Cardiac muscle cell (in vitro differentiated cells and primary cell): ENCODE measurements around the gene TBRG4. TPM values are rescaled to one million over a fixed set of nuclear protein-coding genes. Genes with fewer than 3 reads are reported as not detected.
A peak's percentile ranks its signal among the peaks of the same experiment; 100 is the strongest.

ENCODE experiments used
- DNase-seq, 2 donors: peaks; one replicate each; pipeline versions ENCODE4 v3.0.0 to v3.0.0-alpha.2; 2010 to 2017; ENCODE audit warnings: low read depth in 1 of 2, low spot score in 1 of 2
- H3K27ac ChIP-seq: fragments of 200-600 bp; sonication (generic); 2 replicates; pipeline ENCODE4 v1.5.1; 2016
- H3K27me3 ChIP-seq: fragments of 200-600 bp; sonication (generic); 2 replicates; pipeline ENCODE4 v1.6.0; 2016; ENCODE audit warnings: control low read depth
- H3K36me3 ChIP-seq: fragments of 200-600 bp; sonication (generic); 2 replicates; pipeline ENCODE4 v1.5.1; 2016; ENCODE audit warnings: control low read depth
- H3K4me1 ChIP-seq: fragments of 200-600 bp; sonication (generic); 2 replicates; pipeline ENCODE4 v1.8.1; 2017; ENCODE audit warnings: low read depth, mild to moderate bottlenecking, mixed run types
- H3K4me3 ChIP-seq: fragments of 200-600 bp; sonication (generic); 2 replicates; pipeline ENCODE4 v1.5.1; 2016; ENCODE audit warnings: mild to moderate bottlenecking
- H3K9me3 ChIP-seq: fragments of 200-600 bp; sonication (generic); 2 replicates; pipeline ENCODE4 v1.5.1; 2017; ENCODE audit warnings: low read depth, mild to moderate bottlenecking, control low read depth
- polyA plus RNA-seq: library from polyadenylated mRNA; unstranded; fragments of >200 nt; fragmentation: Nextera tagmentation; extraction: Ambion mirVana; gene quantifications from 2 replicates; pipeline ENCODE4 v1.2.1, GENCODE V29; 2016
- total RNA-seq: library from RNA; depleted of rRNA; stranded (reverse); fragments of >200 nt; gene quantifications from 2 replicates; pipeline ENCODE4 v1.2.3, GENCODE V29; 2016
- TF ChIP-seq, protein P1 (sequence below): IDR thresholded peaks from 2 replicates; pipeline ENCODE4 v1.5.1; 2012; ENCODE audit warnings: low read depth, mild to moderate bottlenecking, low read length

TBRG4 gene
- total and polyA plus RNA-seq, 2 experiments from 2014 or later: 67.9 to 74.4 TPM

DNA sequence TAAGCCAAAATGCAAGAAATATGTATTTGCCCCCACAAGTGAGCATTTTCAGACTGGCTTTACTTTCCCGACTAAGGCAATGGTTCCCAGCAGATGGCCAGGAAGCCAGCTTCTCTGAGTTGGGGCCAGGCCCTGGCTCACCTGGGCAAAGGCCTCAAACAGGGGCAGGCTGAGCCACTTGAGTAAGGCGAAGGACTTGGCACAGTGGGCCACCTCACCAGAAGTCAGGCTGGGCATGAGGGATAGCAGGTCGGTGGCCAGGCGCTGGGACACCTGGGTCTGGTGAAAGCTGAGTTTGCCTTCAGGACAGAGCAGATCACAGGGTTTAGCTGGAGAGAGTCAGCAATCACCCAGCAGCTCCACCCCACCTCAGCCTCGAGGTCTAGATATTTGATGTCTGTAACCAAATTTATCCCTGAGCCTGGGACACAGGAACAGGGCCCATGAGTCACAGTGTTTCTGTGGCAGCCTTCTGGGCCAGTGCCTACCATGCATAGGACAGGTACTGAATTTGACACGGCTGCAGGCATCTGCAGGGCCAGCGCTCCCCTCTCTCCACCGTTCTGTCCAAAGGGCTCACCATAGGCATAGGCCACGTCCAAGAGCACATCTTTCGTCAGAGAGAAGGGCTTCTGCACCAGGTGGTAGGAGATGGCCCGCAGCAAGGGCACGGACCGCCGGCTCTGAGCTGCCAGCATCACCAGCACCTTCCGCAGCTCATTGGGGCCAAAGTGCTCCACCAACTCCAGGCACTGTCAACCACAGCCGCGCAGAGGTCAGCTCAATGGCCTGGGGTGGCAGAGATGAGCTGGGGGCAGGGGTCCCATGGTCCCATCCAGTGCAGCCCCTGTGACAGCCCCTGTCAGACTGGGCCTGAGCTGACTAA, 7.3 kb downstream of the TBRG4 start:
- no peak overlapping the region for H3K27ac ChIP-seq
- DNase-seq: no peak
- H3K27me3 ChIP-seq: no peaks in the 10 kb centered on the region
- H3K4me3 ChIP-seq: no peak overlapping the region
- TF ChIP-seq, protein P1, sequence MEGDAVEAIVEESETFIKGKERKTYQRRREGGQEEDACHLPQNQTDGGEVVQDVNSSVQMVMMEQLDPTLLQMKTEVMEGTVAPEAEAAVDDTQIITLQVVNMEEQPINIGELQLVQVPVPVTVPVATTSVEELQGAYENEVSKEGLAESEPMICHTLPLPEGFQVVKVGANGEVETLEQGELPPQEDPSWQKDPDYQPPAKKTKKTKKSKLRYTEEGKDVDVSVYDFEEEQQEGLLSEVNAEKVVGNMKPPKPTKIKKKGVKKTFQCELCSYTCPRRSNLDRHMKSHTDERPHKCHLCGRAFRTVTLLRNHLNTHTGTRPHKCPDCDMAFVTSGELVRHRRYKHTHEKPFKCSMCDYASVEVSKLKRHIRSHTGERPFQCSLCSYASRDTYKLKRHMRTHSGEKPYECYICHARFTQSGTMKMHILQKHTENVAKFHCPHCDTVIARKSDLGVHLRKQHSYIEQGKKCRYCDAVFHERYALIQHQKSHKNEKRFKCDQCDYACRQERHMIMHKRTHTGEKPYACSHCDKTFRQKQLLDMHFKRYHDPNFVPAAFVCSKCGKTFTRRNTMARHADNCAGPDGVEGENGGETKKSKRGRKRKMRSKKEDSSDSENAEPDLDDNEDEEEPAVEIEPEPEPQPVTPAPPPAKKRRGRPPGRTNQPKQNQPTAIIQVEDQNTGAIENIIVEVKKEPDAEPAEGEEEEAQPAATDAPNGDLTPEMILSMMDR: no peak
- H3K9me3 ChIP-seq: no peaks in the 10 kb centered on the region
- peaks cover 77% of the 10 kb centered on the region for H3K36me3 ChIP-seq
- H3K4me1 ChIP-seq: no peaks in the 10 kb centered on the region

DNA sequence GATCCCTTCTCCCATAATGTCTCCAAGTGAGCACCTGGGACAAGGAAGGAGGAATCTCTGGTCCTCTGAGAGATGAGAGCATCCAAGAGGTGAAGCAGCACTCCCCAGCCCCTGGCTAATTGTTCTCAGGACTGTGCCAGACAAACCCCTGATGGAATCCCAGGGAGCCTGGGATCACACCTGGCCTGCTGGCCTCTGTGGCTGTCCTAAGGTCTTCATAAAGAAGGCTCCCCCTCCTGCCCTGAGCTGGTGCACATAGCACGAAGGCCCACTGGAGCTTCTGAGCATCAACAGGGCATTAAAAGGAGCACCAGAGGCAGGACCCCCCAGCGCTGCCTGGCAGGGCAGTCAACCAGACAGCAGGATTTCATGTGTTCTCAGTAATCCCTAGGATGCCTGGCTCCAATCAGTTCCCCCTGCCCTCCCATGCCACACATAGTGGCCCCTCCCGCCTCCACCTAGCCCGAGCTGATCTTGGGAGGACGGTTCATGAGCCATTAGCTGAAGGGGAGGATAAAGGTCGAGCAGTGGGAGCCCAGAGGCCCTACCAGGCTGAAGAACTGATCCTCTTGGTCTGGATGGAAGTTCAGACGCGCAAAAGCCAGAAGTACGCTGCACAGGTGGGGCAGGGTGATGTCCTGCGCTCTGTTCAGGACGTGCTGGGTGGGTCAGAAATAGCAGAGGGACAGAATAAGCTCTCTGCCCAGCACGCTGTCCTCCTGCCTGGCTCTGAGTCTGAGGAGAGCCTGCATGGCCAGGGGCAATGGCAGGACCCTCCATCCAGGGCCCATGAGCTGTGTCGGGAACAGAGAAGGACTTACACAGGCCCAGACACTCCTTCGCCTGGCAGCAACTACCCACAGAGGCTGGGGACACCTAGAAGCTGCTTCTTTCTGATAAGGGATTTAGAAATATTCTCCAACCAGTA, 8.4 kb downstream of the TBRG4 start:
- TF ChIP-seq, protein P1: no peak
- peaks cover 67% of the 10 kb centered on the region for H3K36me3 ChIP-seq
- DNase-seq: no peak

DNA sequence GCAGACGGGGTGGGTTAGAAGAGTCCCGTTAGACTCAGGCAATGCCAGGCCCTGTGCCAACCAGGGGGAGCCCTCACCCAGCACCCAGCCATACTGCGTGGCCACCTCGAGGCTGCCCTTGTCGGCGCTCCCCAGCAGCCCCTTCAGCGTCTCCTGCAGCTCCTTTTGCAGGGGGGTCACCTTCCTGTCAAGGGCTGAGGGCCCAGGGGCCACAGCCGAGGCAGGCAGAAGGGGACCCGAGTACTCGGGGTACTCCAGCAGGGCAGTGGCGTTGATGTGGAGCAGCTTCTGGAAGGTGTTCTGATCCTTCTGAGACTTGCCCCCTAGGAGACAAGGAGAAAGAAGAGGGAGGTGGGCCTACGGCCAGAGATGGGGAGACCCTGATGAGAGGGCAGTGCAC, 9.7 kb downstream of the TBRG4 start:
- no peak overlapping the region for H3K27ac ChIP-seq
- H3K9me3 ChIP-seq: no peaks in the 10 kb centered on the region
- no peak overlapping the region for H3K4me3 ChIP-seq
- TF ChIP-seq, protein P1: no peak
- H3K4me1 ChIP-seq: no peaks in the 10 kb centered on the region
- DNase-seq: no peak
- H3K27me3 ChIP-seq: no peaks in the 10 kb centered on the region
- peaks cover 59% of the 10 kb centered on the region for H3K36me3 ChIP-seq

More for the DNA sequence above, 8.4 kb downstream of the TBRG4 start:
- Histone ChIP-seq H3K27me3 (no peaks in the 10 kb centered on the region), H3K9me3 (no peaks in the 10 kb centered on the region), H3K4me3 (no peak overlapping the region), H3K27ac (no peak overlapping the region), H3K4me1 (no peaks in the 10 kb centered on the region)

DNA sequence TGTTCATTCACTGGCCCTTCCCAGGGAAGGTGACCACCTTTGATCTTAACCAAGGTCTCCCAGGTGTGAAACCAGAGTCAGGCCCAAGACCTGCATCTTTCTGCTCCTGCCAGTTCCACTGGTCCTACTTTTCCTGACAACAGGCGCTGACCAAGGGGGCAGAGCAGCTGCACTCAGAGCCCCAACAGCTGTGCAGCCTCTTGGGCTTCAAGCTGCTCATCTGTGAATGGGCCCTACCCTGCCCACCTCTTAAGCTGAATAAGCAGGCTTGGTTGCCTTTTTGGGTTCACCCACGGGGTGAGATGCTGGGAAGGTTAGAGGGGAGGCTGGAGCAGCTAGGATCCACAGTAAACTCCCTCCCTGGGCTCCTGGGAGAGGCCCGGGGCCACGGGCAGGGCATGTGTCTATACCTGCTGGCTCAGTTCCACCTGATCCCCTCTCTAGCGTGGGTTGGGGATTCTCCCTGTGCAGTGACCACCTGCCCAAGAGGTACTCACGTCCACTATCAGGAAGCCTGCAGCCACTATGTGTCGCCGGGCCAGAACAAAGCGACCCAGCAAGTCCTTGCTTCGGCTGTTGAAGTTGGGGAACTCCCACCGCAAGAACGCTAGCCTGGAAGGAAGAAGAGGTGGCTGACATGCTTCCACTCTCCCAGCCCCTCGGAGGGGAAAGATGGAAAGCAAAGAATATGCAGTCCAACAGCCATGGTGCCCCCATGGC, 10.6 kb downstream of the TBRG4 start:
- H3K9me3 ChIP-seq: no peaks in the 10 kb centered on the region
- H3K4me1 ChIP-seq: no peaks in the 10 kb centered on the region
- no peak overlapping the region for H3K4me3 ChIP-seq
- H3K27ac ChIP-seq: peak overlapping the region; percentile 7
- no peak for DNase-seq
- peaks cover 54% of the 10 kb centered on the region for H3K36me3 ChIP-seq
- TF ChIP-seq, protein P1: no peak
- H3K27me3 ChIP-seq: no peaks in the 10 kb centered on the region
